AG09309 (cell line): ENCODE results near the gene EXOSC10.

Experiments
- DNase-seq: peaks from one replicate; pipeline ENCODE4 v3.0.0-alpha.2; 2010; ENCODE audit warnings: low read depth
- H3K4me3 ChIP-seq: 2 replicates; pipeline ENCODE4 v1.5.1; 2011; ENCODE audit warnings: mild to moderate bottlenecking, low read depth, low read length, moderate library complexity; ENCODE audit not compliant: control insufficient read depth
- CTCF ChIP-seq: IDR thresholded peaks from 2 replicates; pipeline ENCODE4 v1.5.1; 2011; ENCODE audit warnings: mild to moderate bottlenecking, low read depth, low read length, inconsistent platforms; ENCODE audit not compliant: insufficient read depth, control insufficient read depth; ENCODE audit errors: missing control alignments

EXOSC10 gene

GRCh38 chr1:11057477-11057876, 42.2 kb downstream of the EXOSC10 start:
- no peak for DNase-seq
- H3K4me3 ChIP-seq, result no peak overlapping the region
- TF ChIP-seq CTCF, result no peak

GRCh38 chr1:11056504-11056903, 43.2 kb downstream of the EXOSC10 start:
- no peak for TF ChIP-seq CTCF
- H3K4me3 ChIP-seq, result no peak overlapping the region
- no peak for DNase-seq

- H3K4me3 ChIP-seq, result no peak overlapping the region
- DNase-seq, result no peak
- TF ChIP-seq CTCF, result no peak
Measured at GRCh38 chr1:11055676-11056075, 44.0 kb downstream of the EXOSC10 start.

- no peak for TF ChIP-seq CTCF
- H3K4me3 ChIP-seq, result no peak overlapping the region
- no peak for DNase-seq
Measured at GRCh38 chr1:11054666-11055065, 45.0 kb downstream of the EXOSC10 start.

GRCh38 chr1:11054181-11054580, 45.5 kb downstream of the EXOSC10 start:
- H3K4me3 ChIP-seq, result no peak overlapping the region
- no peak for DNase-seq
- TF ChIP-seq CTCF, result no peak

- DNase-seq, result no peak
- no peak for TF ChIP-seq CTCF
- no peak overlapping the region for H3K4me3 ChIP-seq
Measured at GRCh38 chr1:11053758-11054137, 45.9 kb downstream of the EXOSC10 start.

- TF ChIP-seq CTCF, result no peak
- DNase-seq, result no peak
- no peak overlapping the region for H3K4me3 ChIP-seq
Measured at GRCh38 chr1:11052839-11053757, 46.6 kb downstream of the EXOSC10 start.
